NOMO-1 (cell line): Measurements from ENCODE around the gene ST6GAL1.
A peak's percentile ranks its signal among the peaks of the same experiment; 100 is the strongest.
"Not testable (repeated sequence)": the region's sequence is repeated elsewhere in the genome, so short reads cannot be mapped to it uniquely, and the experiment has no call there.

ENCODE experiments used
- DNase-seq, 2 experiments: peaks; one replicate each; lab custom pipeline; 2025; ENCODE audit not compliant: unreplicated experiment in 2 of 2; lab: John Stamatoyannopoulos, UW

The ST6GAL1 gene

GRCh38 chr3:187017511-187018230 lies 87.3 kb downstream of the ST6GAL1 start:
- DNase-seq, result no peak

- DNase-seq, result no peak
Measured at GRCh38 chr3:187019542-187020072, 89.3 kb downstream of the ST6GAL1 start.

GRCh38 chr3:187020376-187020775 lies 90.0 kb downstream of the ST6GAL1 start:
- no peak for DNase-seq

GRCh38 chr3:187021748-187022402 lies 91.5 kb downstream of the ST6GAL1 start:
- no peak for DNase-seq

- no peak for DNase-seq
Measured at GRCh38 chr3:187022403-187023029, 92.2 kb downstream of the ST6GAL1 start.

- not testable (repeated sequence) for DNase-seq
Measured at GRCh38 chr3:187023340-187023739, 93.0 kb downstream of the ST6GAL1 start.

GRCh38 chr3:187024536-187025226 lies 94.4 kb downstream of the ST6GAL1 start:
- no peak for DNase-seq

- no peak for DNase-seq
Measured at GRCh38 chr3:187025254-187025655, 94.9 kb downstream of the ST6GAL1 start.

- DNase-seq, result no peak
Measured at GRCh38 chr3:187025656-187026316, 95.5 kb downstream of the ST6GAL1 start.

GRCh38 chr3:187026317-187026670 lies 96.0 kb downstream of the ST6GAL1 start:
- DNase-seq, result no peak

GRCh38 chr3:187027531-187028278 lies 97.4 kb downstream of the ST6GAL1 start:
- DNase-seq, result peak in 1 of 2 experiments; percentile 35

GRCh38 chr3:187031934-187032333 lies 101.6 kb downstream of the ST6GAL1 start:
- DNase-seq, result no peak

GRCh38 chr3:187036394-187036793 lies 106.1 kb downstream of the ST6GAL1 start:
- no peak for DNase-seq

- no peak for DNase-seq
Measured at GRCh38 chr3:187039100-187039722, 108.9 kb downstream of the ST6GAL1 start.

- DNase-seq, result no peak
Measured at GRCh38 chr3:187039723-187040414, 109.5 kb downstream of the ST6GAL1 start.

- no peak for DNase-seq
Measured at GRCh38 chr3:187040516-187041361, 110.4 kb downstream of the ST6GAL1 start.

- DNase-seq, result peak; percentile 44 to 86
Measured at GRCh38 chr3:187041362-187042307, 111.3 kb downstream of the ST6GAL1 start.
